ENCODE results near the gene CCSER1. TPM values are rescaled to one million over a fixed set of nuclear protein-coding genes. Genes with fewer than 3 reads are reported as not detected.

CCSER1 gene
- total RNA-seq, 1 donor from 2014 or later = 18.1 TPM

GRCh38 chr4:90189178-90189577 is 62.0 kb downstream of the CCSER1 start:
- H3K9me3 Mint-ChIP-seq = no peaks in the 10 kb centered on the region
- DNase-seq (ENCODE audit: extremely low spot score, unreplicated experiment) = no peak
- no peaks in the 10 kb centered on the region for H3K27me3 Mint-ChIP-seq
- H3K4me1 Mint-ChIP-seq (ENCODE audit: unreplicated experiment) = peaks cover 17% of the 10 kb centered on the region
- no peak for TF ChIP-seq CTCF (conservative IDR thresholded peaks at IDR 0.05)
- H3K4me3 Mint-ChIP-seq = no peak overlapping the region
- H3K36me3 Mint-ChIP-seq = no peaks in the 10 kb centered on the region
- H3K27ac Mint-ChIP-seq = no peak overlapping the region

GRCh38 chr4:90189946-90190345 is 62.8 kb downstream of the CCSER1 start:
- DNase-seq (ENCODE audit: extremely low spot score, unreplicated experiment) = no peak
- Mint-ChIP-seq H3K4me3 (no peak overlapping the region), H3K27me3 (no peaks in the 10 kb centered on the region), H3K36me3 (no peaks in the 10 kb centered on the region), H3K27ac (no peak overlapping the region), H3K4me1 (ENCODE audit: unreplicated experiment) (peaks cover 11% of the 10 kb centered on the region), H3K9me3 (no peaks in the 10 kb centered on the region)
- no peak for TF ChIP-seq CTCF (conservative IDR thresholded peaks at IDR 0.05)

DNA sequence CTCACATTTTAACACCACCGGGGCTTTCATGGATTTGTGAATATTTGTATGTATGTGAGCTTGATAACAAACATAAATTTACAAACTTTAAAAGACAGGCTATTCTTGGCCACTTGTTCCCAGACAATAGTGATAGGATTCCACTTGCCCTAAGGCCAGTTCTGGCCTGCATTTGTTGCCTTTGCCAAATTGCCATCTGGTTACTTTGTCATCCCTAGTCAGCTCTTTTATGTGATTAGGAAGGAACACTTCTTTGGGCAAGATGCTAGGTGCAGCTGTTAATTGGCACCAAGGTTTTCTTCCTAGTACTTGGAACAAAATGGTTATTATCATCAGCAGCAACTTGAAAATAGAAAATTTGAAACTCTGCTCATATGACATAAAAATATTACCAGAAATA is 63.3 kb downstream of the CCSER1 start:
- Mint-ChIP-seq H3K4me3 (no peak overlapping the region), H3K27ac (no peak overlapping the region), H3K27me3 (no peaks in the 10 kb centered on the region), H3K9me3 (no peaks in the 10 kb centered on the region), H3K4me1 (ENCODE audit: unreplicated experiment) (peaks cover 9% of the 10 kb centered on the region), H3K36me3 (no peaks in the 10 kb centered on the region)
- no peak for TF ChIP-seq CTCF (conservative IDR thresholded peaks at IDR 0.05)
- DNase-seq (ENCODE audit: extremely low spot score, unreplicated experiment) = no peak

GRCh38 chr4:90198086-90198847 is 71.1 kb downstream of the CCSER1 start:
- DNase-seq (ENCODE audit: extremely low spot score, unreplicated experiment) = no peak
- Mint-ChIP-seq H3K36me3 (no peaks in the 10 kb centered on the region), H3K27ac (no peak overlapping the region), H3K4me1 (ENCODE audit: unreplicated experiment) (peaks cover 3% of the 10 kb centered on the region), H3K27me3 (no peaks in the 10 kb centered on the region), H3K4me3 (no peak overlapping the region), H3K9me3 (no peaks in the 10 kb centered on the region)
- TF ChIP-seq CTCF (conservative IDR thresholded peaks at IDR 0.05) = no peak

DNA sequence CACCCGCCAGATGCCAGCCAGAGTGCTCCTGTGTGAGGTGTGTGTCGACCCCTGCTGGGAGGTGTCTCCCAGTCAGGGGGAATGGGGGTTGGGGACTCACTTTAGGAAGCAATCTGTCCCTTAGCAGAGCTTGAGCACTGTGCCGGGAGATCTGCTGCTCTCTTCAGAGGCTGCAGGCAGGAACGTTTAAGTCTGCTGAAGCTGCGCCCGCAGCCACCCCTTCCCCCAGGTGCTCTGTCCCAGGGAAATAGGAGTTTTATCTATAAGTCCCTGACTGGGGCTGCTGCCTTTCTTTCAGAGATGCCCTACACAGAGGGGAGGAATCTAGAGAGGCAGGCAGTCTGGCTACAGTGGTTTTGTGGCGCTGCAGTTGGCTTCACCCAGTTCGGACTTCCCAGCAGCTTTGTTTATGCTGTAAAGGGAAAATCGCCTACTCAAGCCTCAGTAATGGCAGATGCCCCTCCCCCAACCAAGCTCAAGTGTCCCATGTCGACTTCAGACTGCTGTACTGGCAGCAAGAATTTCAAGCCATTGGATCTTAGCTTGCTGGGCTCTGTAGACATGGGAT is 80.8 kb downstream of the CCSER1 start:
- Mint-ChIP-seq H3K27me3 (no peaks in the 10 kb centered on the region), H3K4me3 (peak overlapping the region; percentile 1), H3K9me3 (peaks cover 19% of the 10 kb centered on the region), H3K4me1 (ENCODE audit: unreplicated experiment) (peaks cover 4% of the 10 kb centered on the region), H3K27ac (peak overlapping the region; percentile 1), H3K36me3 (peaks cover 4% of the 10 kb centered on the region)
- TF ChIP-seq CTCF (conservative IDR thresholded peaks at IDR 0.05) = no peak
- DNase-seq (ENCODE audit: extremely low spot score, unreplicated experiment) = no peak
